G401 (cell line): Measurements from ENCODE around the gene CLNK. TPM values are rescaled to one million over a fixed set of nuclear protein-coding genes. Genes with fewer than 3 reads are reported as not detected.
"Not testable (repeated sequence)": the region's sequence is repeated elsewhere in the genome, so short reads cannot be mapped to it uniquely, and the experiment has no call there.

ENCODE experiments used
- DNase-seq: peaks from one replicate; pipeline ENCODE4 v3.0.0-alpha.2; 2015; ENCODE audit warnings: low spot score
- in situ Hi-C: cut with HindIII; loops from 2 replicates; pipeline ENCODE4 v1.10.0; 2016; ENCODE audit warnings: low sequenced_read_pairs, mixed read lengths
- total RNA-seq: library from RNA; depleted of rRNA; stranded (reverse); fragments of >200 nt; shearing (Covaris generic); gene quantifications from 2 replicates; pipeline ENCODE4 v1.2.3, GENCODE V29; 2014

Gene CLNK
- total RNA-seq, 1 experiment from 2014 or later: not detected

GRCh38 chr4:10623862-10624261, 60.7 kb downstream of the CLNK start:
- no peak for DNase-seq
- in situ Hi-C loops: no loop called here

- no peak for DNase-seq
- in situ Hi-C loops: no loop called here
Measured at GRCh38 chr4:10623241-10623640, 61.3 kb downstream of the CLNK start.

GRCh38 chr4:10622728-10623127, 61.8 kb downstream of the CLNK start:
- in situ Hi-C loops: no loop called here
- DNase-seq: no peak

DNA sequence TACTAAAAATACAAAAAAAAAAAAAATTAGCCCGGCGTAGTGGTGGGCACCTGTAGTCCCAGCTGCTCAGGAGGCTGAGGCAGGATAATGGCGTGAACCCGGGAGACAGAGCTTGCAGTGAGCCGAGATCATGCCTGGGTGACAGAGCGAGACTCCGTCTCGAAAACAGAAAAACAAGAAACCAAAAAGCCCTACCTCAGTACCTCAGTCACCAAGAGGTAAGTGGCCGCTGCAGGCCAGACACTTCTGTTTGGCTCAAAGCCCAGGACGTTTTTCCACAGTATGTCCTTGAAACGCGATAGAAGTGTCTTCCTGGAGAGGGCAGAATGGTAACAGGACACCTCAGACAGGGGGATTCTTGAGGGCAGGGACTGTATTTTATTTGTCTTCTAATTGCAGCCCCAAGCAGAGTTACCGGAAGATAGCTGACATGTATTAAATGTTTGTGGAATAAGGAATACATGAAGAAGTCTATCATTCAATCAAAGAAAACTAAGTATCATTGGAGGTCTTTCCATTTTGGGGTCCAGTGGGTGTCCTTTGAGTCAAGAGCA, 63.6 kb downstream of the CLNK start:
- peak; percentile 8 for DNase-seq
- in situ Hi-C loops: no loop called here

- DNase-seq: no peak
- in situ Hi-C loops: no loop called here
Measured at GRCh38 chr4:10619855-10620254, 64.7 kb downstream of the CLNK start.

DNA sequence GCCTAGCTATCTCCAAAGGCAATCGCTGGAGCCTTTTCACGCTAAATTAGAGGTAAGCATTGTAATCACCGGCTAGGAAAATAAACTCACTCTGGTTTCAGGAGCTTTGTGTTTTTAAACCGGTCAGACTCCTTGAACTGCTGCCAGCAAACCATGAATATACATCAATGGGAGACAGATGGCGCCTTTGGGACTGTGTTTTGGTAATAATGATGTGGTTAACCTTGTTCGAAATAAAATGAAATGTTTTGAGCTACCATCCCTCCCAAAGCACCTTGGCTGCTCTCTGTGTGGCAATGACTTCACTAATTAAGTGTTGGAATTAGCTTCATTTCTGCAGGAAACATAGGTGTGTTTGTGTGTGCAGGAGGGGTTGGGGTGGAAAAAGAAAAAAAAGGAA, 65.3 kb downstream of the CLNK start:
- DNase-seq: peak; percentile 84
- in situ Hi-C loops: no loop called here

GRCh38 chr4:10614926-10615325, 69.6 kb downstream of the CLNK start:
- DNase-seq, in situ Hi-C loops: not testable (repeated sequence)

GRCh38 chr4:10613926-10614478, 70.6 kb downstream of the CLNK start:
- in situ Hi-C loops: no loop called here
- no peak for DNase-seq

DNA sequence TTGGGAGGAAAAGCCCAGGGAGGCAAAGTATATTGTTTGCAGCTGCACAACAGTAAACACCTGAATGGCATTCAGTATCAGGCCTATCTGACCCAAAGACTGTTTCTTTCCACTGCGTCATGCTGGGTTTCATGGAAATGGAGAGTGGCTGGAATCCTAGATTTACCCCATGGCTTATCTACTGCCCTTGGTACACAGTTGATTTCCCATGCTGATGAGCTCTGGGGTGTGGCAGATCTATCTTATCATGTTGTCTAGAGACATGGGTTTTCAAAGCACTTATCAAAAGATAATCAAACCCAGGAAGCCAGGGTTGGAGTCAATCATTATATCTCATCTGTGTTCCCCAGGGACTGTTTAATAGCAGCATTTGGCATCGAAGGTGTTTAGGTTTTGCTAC, 72.1 kb downstream of the CLNK start:
- in situ Hi-C loops: no loop called here
- DNase-seq: no peak

DNA sequence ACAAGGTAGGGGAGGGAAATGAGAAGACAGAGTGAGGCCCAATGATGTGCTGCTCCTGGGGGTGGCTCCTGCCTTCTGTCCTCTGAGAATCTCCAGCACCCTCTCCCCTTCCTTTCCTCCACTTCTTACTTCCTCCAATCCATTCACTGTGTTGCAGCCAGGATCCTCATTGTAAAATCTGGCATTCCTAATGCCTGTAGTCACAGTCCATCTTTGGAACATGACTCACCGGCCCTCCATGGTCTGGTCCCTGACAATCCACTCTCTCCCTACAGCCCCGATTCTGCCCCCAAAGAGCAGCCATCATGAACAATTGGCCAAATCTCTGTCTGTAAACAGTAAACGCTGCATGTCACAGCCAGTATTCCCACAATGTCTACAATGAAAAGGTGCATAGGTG, 72.9 kb downstream of the CLNK start:
- DNase-seq: no peak
- in situ Hi-C loops: no loop called here

GRCh38 chr4:10608501-10609219, 75.9 kb downstream of the CLNK start:
- no peak for DNase-seq
- in situ Hi-C loops: no loop called here

- DNase-seq: no peak
- in situ Hi-C loops: no loop called here
Measured at GRCh38 chr4:10607206-10607605, 77.4 kb downstream of the CLNK start.

DNA sequence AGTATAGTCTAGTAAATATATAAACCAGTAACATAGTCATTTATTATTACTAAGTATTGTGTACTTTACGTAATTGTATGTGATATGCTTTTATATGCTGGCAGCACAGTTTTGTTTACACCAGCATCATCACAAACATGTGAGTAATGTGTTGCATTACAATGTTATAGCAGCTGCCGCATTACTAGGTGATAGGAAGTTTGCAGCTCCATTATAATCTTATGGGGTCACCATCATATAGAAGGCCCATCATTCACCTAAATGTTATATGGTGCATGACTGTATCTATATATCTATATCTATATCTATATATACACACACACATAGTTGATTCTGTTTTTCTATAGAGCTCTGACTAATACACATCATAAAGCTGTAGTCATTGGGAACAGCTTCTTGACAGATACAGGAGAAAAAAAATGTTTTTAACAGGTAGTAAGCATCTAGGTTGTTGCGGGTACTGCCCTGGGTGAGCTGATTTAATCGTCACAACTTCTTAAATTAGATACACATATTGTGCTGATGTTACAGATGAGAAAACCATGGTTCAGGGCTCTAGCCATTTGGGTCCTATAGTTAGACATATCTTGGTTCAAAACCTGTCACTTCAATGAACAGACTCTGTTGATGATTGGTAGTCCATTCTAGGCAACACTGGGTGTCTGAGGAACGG, 77.9 kb downstream of the CLNK start:
- no peak for DNase-seq
- in situ Hi-C loops: no loop called here

GRCh38 chr4:10605746-10606482, 78.7 kb downstream of the CLNK start:
- in situ Hi-C loops: no loop called here
- DNase-seq: no peak

DNA sequence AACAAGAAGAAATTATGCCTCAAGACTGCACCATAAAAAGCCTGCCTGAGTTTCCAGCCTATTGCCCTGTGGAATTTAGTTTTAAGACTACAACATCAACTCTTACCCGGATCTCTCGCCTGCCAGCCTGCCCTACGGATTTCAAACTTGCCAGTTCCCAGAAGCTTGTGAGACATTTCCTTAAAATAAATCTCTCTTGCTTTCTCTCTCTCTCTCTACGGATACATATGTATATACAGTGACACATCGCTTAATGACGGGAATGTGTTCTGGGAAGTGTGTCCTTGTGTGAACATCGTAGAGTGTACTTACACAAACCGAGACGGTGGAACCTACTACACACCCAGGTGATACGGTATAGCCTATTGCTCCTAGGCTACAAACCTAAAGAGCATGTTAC, 79.5 kb downstream of the CLNK start:
- in situ Hi-C loops: no loop called here

DNA sequence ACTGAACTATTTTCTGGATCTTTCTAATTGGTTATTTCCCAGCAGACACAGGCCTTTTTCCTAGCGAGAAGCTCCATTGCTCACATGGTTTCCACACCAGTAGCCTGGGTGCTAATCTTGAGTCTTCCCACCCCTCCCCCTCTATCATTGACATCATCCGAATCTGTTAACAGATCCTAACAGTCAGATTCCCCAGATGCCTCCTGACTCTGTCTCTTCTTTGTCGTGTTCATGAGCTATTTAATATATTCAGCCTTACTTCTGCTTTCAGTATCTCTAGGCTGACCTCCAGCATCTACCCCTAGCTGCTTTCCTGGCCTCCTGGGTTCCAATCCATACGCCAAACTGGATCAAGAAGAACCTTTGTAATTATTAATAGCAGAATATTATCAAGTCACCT, 85.0 kb downstream of the CLNK start:
- DNase-seq: no peak
- in situ Hi-C loops: no loop called here

More for the DNA sequence above, 79.5 kb downstream of the CLNK start:
- no peak for DNase-seq

DNA sequence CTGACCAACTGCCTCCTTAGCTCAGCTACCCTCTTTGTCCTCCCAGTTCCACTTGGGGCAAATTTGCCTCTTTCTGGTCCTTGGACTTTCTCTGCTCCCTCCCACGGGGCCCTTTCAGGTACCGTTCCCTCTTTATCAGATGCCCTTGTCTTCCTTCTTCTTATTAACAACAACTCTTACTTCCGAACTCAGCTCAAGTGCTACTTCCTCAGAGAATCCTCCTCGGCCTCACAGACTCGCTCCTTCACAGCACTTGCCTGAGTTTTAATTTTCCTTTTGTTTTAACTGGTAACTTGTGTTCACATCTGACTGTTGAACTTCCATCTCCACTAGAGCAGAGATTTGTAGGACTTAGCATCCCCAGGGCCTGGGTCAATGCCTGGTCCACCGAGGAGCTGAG, 85.7 kb downstream of the CLNK start:
- DNase-seq: no peak
- in situ Hi-C loops: no loop called here

- in situ Hi-C loops: no loop called here
- no peak for DNase-seq
Measured at GRCh38 chr4:10596586-10597290, 87.8 kb downstream of the CLNK start.

- DNase-seq: no peak
- in situ Hi-C loops: no loop called here
Measured at GRCh38 chr4:10593130-10593529, 91.4 kb downstream of the CLNK start.
